HG03060 (cell line): ENCODE results near the gene CEP63.

Experiments used
- ATAC-seq: cut with Tn5 transposase; IDR thresholded peaks from one replicate; pipeline ENCODE4 v1.9.1; 2021; ENCODE audit warnings: low read depth, moderate number of reproducible peaks; ENCODE audit not compliant: unreplicated experiment

The CEP63 gene

DNA sequence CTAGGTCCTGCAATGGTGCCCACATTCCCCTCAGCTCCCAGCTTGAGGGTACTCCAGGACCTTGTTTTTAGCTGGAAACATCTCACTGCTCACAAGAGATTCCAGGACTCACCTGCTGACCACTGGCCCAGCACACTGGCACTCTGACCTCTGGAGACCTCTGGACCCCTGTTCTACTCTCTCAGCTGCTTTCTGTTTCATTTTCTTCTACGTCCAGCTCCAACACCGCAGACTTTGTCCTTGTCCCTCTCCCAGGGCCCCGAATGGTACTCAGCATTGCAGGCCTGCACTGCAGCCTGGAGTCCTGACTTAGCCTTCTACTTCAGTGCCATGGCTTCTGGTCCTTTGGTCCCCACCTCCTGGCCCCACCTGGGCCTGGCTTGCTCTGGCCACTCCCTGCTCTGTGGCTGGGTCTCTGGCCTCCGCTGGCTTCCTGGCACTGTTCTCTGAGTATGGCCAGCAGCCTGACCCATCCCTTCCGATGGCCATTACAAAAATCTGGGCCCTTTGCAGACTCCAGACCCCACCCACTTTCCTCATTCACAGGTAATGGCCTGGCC lies 137.0 kb downstream of the CEP63 start:
- ATAC-seq = no peak

DNA sequence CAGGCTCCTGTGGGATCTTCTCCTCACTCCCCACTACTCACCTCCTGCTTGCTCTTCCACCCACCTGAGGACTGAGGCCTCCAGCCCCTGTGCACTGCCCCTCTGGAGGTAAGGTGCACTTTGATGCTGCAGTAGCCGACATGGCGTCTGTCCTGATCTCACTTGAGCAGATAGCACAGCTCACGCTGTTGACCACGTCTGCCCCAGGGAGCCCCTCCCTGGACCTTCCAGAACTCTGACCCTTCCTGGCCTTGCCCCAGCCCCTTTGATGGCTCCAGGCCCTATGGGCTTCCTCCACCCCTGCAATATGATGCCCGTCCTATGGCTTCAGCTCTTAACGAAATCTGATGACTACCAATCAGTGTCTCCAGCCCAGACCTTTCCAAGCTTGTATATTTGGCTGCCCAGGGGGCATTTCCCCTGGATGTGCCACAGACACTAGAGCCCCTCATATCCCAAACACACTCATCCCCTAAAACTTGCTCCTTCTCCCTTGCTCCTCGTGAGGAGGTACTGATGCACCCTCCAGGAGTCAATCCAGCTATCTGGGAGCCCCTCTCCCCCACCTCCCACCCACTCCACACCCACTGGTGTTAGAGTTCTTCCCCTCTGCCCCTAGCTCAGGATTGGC lies 137.9 kb downstream of the CEP63 start:
- no peak for ATAC-seq
